HEK293T (cell line): ENCODE results near the gene NFE2L3.

Experiments used
- CTCF ChIA-PET: fragments of 350-600 bp; formaldehyde crosslinking; extraction: SDS; loops from one replicate; lab custom pipeline; 2021; ENCODE audit warnings: antibody characterized with exemption, inconsistent platforms; lab: Yijun Ruan, JAX
- POLR2A ChIA-PET: fragments of 350-600 bp; formaldehyde crosslinking; extraction: SDS; loops from one replicate; lab custom pipeline; 2020; ENCODE audit warnings: antibody characterized with exemption, inconsistent platforms; lab: Yijun Ruan, JAX
- DNase-seq: peaks from one replicate; pipeline ENCODE4 v3.0.0; 2012; ENCODE audit warnings: mixed read lengths; ENCODE audit errors: extremely low spot score
- ARNT ChIP-seq: fragments of 450-650 bp; IDR thresholded peaks from 2 replicates; pipeline ENCODE4 v1.6.1; 2017; ENCODE audit warnings: mild to moderate bottlenecking
- BHLHE40 ChIP-seq: fragments of 450-650 bp; IDR thresholded peaks from 2 replicates; pipeline ENCODE4 v1.6.1; 2016; ENCODE audit warnings: mild to moderate bottlenecking, moderate library complexity, borderline replicate concordance
- CTBP1 ChIP-seq: fragments of 450-650 bp; IDR thresholded peaks from 2 replicates; pipeline ENCODE4 v1.6.1; 2016; ENCODE audit warnings: borderline replicate concordance
- ELF4 ChIP-seq: fragments of 450-650 bp; IDR thresholded peaks from 2 replicates; pipeline ENCODE4 v1.6.1; 2017; ENCODE audit warnings: antibody characterized with exemption
- FOXA1 ChIP-seq: fragments of 450-650 bp; IDR thresholded peaks from 2 replicates; pipeline ENCODE4 v1.6.1; 2016; ENCODE audit warnings: mild to moderate bottlenecking
- FOXK2 ChIP-seq: fragments of 450-650 bp; IDR thresholded peaks from 2 replicates; pipeline ENCODE4 v1.6.1; 2016; ENCODE audit warnings: mild to moderate bottlenecking
- FOXM1 ChIP-seq: fragments of 450-650 bp; IDR thresholded peaks from 2 replicates; pipeline ENCODE4 v1.6.1; 2017; ENCODE audit warnings: mild to moderate bottlenecking, borderline replicate concordance
- HDGF ChIP-seq: fragments of 450-650 bp; IDR thresholded peaks from 2 replicates; pipeline ENCODE4 v1.6.1; 2017; ENCODE audit warnings: antibody characterized with exemption, borderline replicate concordance
- L3MBTL2 ChIP-seq: fragments of 450-650 bp; conservative IDR thresholded peaks from 2 replicates; pipeline ENCODE4 v1.6.1; 2016; ENCODE audit warnings: mild to moderate bottlenecking
- LEF1 ChIP-seq: fragments of 450-650 bp; IDR thresholded peaks from 2 replicates; pipeline ENCODE4 v1.6.1; 2017; ENCODE audit warnings: mild to moderate bottlenecking, borderline replicate concordance
- NFRKB ChIP-seq: fragments of 450-650 bp; IDR thresholded peaks from 2 replicates; pipeline ENCODE4 v1.6.1; 2016; ENCODE audit warnings: mild to moderate bottlenecking, moderate library complexity
- PKNOX1 ChIP-seq: fragments of 450-650 bp; IDR thresholded peaks from 2 replicates; pipeline ENCODE4 v1.6.1; 2016
- SP1 ChIP-seq: fragments of 450-650 bp; IDR thresholded peaks from 2 replicates; pipeline ENCODE4 v1.6.1; 2017
- SUZ12 ChIP-seq: fragments of 450-650 bp; IDR thresholded peaks from 2 replicates; pipeline ENCODE4 v1.6.1; 2016; ENCODE audit warnings: mild to moderate bottlenecking
- TARDBP ChIP-seq: fragments of 450-650 bp; IDR thresholded peaks from 2 replicates; pipeline ENCODE4 v1.6.1; 2016
- ZNF384 ChIP-seq: fragments of 450-650 bp; IDR thresholded peaks from 2 replicates; pipeline ENCODE4 v1.6.1; 2016

NFE2L3 gene, protein sequence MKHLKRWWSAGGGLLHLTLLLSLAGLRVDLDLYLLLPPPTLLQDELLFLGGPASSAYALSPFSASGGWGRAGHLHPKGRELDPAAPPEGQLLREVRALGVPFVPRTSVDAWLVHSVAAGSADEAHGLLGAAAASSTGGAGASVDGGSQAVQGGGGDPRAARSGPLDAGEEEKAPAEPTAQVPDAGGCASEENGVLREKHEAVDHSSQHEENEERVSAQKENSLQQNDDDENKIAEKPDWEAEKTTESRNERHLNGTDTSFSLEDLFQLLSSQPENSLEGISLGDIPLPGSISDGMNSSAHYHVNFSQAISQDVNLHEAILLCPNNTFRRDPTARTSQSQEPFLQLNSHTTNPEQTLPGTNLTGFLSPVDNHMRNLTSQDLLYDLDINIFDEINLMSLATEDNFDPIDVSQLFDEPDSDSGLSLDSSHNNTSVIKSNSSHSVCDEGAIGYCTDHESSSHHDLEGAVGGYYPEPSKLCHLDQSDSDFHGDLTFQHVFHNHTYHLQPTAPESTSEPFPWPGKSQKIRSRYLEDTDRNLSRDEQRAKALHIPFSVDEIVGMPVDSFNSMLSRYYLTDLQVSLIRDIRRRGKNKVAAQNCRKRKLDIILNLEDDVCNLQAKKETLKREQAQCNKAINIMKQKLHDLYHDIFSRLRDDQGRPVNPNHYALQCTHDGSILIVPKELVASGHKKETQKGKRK

GRCh38 chr7:26151953-26152781, at the start of gene NFE2L3:
Gene NFE2L3 (plus strand): TSS chr7:26152198. CDS start chr7:26152499, 301 bp downstream.
- ChIA-PET CTCF (interaction anchor here (1.1 kb wide), 1 partner anchor 61 kb away, joined by 4 read pairs; no protein-coding TSS in a partner anchor), POLR2A (interaction anchor here (0.6 to 1.6 kb wide), 23 partner anchors 8 to 507 kb away, joined by 3 to 13 read pairs (median 4); partner anchors contain the start of genes CBX3 and HNRNPA2B1)
- peak; percentile 90 for DNase-seq
- TF ChIP-seq L3MBTL2 (peak; percentile 43), HDGF (no peak)

DNA sequence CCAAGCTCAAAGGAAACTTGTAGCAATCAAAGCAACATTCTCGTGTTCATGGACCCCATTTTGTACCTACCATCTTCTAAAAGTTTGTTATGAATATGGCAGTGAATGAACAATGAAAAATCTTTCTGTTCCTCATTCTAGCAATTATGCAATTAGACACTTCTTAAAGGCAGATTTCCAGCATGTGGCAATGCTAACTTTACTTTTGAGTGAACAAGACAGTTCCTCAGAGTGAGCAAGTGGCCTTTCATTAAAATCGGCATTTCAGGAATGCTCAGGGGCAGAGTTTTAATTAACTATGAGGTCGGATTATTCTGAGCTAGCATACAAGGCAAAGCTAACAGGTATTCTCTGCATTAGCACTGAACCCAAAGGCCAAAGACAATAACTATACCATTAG, 48.4 kb upstream of the NFE2L3 start:
- DNase-seq = no peak

DNA sequence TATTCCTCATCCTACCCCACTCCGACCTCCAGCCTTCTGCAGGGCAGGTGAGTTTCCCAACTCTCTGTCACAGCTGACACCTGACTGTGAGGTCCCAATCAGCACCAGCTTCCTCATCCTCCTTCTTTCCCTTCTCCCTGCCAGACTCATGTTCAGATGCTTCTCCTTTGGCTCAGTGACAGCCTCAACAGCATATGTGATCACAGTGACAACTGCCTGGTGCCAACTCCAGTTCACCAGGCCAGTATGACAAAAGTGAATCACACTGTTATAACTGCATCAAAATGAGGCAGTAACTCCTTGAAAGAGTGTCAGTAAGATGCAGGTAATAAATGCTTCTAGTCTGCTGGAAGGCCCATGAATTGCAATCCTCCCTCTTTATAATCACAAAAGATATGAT, 46.8 kb upstream of the NFE2L3 start:
- TF ChIP-seq FOXK2 = no peak
- TF ChIP-seq NFRKB = no peak
- TF ChIP-seq LEF1 = no peak
- TF ChIP-seq FOXM1 = no peak
- TF ChIP-seq ARNT = no peak
- ChIA-PET CTCF (interaction anchor here (1.1 kb wide), 1 partner anchor 15 kb away, joined by 3 read pairs; no protein-coding TSS in a partner anchor), POLR2A (no interaction called here)
- DNase-seq = no peak

More for the DNA sequence above, 48.4 kb upstream of the NFE2L3 start:
- CTCF ChIA-PET = no interaction called here
- POLR2A ChIA-PET = no interaction called here
- no peak for TF ChIP-seq BHLHE40
- TF ChIP-seq ELF4 = no peak
- TF ChIP-seq HDGF = no peak
- TF ChIP-seq ARNT = no peak
- no peak for TF ChIP-seq FOXM1
- TF ChIP-seq PKNOX1 = no peak
- no peak for TF ChIP-seq CTBP1
- TF ChIP-seq FOXK2 = no peak
- no peak for TF ChIP-seq SUZ12
- no peak for TF ChIP-seq NFRKB
- no peak for TF ChIP-seq TARDBP

- no peak for DNase-seq
- no peak for TF ChIP-seq TARDBP
- no peak for TF ChIP-seq FOXK2
- no peak for TF ChIP-seq LEF1
- no peak for TF ChIP-seq HDGF
- TF ChIP-seq FOXM1 = no peak
- no peak for TF ChIP-seq SP1
- no peak for TF ChIP-seq L3MBTL2
- CTCF ChIA-PET = interaction anchor here (1.1 kb wide), 1 partner anchor 15 kb away, joined by 3 read pairs; no protein-coding TSS in a partner anchor
- POLR2A ChIA-PET = no interaction called here
Measured at GRCh38 chr7:26105931-26106330, 46.1 kb upstream of the NFE2L3 start.

GRCh38 chr7:26112203-26112740, 39.7 kb upstream of the NFE2L3 start:
- CTCF ChIA-PET = no interaction called here
- POLR2A ChIA-PET = interaction anchor here (1.2 kb wide), 1 partner anchor 40 kb away, joined by 3 read pairs; the partner anchor contains the start of gene NFE2L3
- DNase-seq = no peak
- TF ChIP-seq SUZ12 = no peak
- TF ChIP-seq LEF1 = no peak
- TF ChIP-seq TARDBP = no peak
- no peak for TF ChIP-seq L3MBTL2
- no peak for TF ChIP-seq ZNF384
- no peak for TF ChIP-seq HDGF
- TF ChIP-seq ARNT = no peak
- TF ChIP-seq CTBP1 = no peak
- no peak for TF ChIP-seq FOXM1
- no peak for TF ChIP-seq FOXK2
- TF ChIP-seq PKNOX1 = no peak
- no peak for TF ChIP-seq NFRKB

DNA sequence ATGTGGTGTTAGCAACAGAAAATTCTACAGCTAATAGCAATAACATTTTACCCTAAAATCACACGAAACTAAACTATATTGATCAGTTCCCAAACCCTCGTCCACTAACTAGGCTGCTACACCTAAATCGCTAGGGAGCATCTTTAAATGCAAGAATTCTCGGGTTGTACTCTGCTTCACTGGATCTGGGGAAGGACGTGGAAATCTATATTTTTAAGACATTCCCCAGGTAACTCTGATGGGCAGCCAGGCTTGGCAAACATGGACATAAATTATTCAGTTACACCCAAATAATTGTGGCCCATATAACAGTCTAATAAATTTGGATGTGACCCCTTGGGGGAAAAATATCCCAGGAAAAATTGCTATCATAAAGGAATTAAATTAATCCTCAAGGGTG, 36.3 kb upstream of the NFE2L3 start:
- ChIA-PET POLR2A (no interaction called here), CTCF (no interaction called here)
- TF ChIP-seq TARDBP = no peak
- TF ChIP-seq ZNF384 = no peak
- no peak for TF ChIP-seq FOXK2
- no peak for TF ChIP-seq FOXM1
- no peak for TF ChIP-seq SP1
- no peak for TF ChIP-seq L3MBTL2
- no peak for TF ChIP-seq FOXA1
- no peak for TF ChIP-seq NFRKB
- no peak for TF ChIP-seq SUZ12
- no peak for TF ChIP-seq BHLHE40
- TF ChIP-seq CTBP1 = no peak
- no peak for TF ChIP-seq LEF1
- TF ChIP-seq ARNT = no peak
- no peak for TF ChIP-seq ELF4
- TF ChIP-seq HDGF = no peak
- TF ChIP-seq PKNOX1 = no peak
- no peak for DNase-seq
